ENCODE results near the gene MYZAP. TPM values are rescaled to one million over a fixed set of nuclear protein-coding genes. Genes with fewer than 3 reads are reported as not detected.

Gene MYZAP
- total RNA-seq, 1 experiment from 2014 or later = 0.63 TPM

DNA sequence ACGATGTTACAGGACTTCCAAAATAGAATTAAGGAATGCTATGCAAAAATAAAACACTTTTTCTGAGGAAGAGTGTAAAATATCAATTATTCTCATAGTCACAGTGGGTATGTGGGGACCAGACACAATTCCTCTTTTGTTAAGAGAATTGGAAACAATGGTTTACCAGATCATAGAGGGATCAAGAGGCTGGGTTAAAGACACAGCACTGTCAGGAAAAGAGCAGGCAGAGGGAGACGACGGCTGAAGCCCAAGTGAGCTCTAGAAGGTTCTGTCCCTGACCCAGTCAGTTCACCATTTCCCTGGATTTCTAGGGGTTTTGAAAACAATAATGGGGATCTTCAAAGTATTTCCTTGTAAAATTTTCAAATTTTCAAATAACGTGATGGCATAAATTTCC is 60.8 kb downstream of the MYZAP start:
- no peak overlapping the region for H2BK12ac ChIP-seq (ENCODE audit: insufficient read length, low read depth, low read length)
- H3K79me1 ChIP-seq (ENCODE audit: insufficient read depth, low read depth, low read length, poor library complexity, severe bottlenecking) = no peaks in the 10 kb centered on the region
- no peaks in the 10 kb centered on the region for H3K79me2 ChIP-seq (ENCODE audit: insufficient read depth, low read length)
- Mint-ChIP-seq H3K9me3 (no peaks in the 10 kb centered on the region), H3K4me1 (peaks cover 0 to 2% of the 10 kb centered on the region in 2 experiments; a peak in 1 of 4 replicates), H3K27ac (no peak overlapping the region), H3K27me3 (ENCODE audit: low read depth) (no peaks in the 10 kb centered on the region; the same call in 1 of the 2 replicates), H3K4me3 (no peak overlapping the region), H3K36me3 (ENCODE audit: insufficient read depth in 1 of 3, low read depth in 3 of 3) (no peaks in the 10 kb centered on the region)
- H4K5ac ChIP-seq (ENCODE audit: insufficient read length, low read depth, low read length) = no peak overlapping the region
- no peaks in the 10 kb centered on the region for H3K4me1 ChIP-seq (ENCODE audit: insufficient read depth, low read length)
- no peak overlapping the region for H3K18ac ChIP-seq (ENCODE audit: insufficient read length, low read depth, low read length)
- H2AFZ ChIP-seq (ENCODE audit: low read length) = no peak overlapping the region
- TF ChIP-seq CTCF (conservative IDR thresholded peaks at IDR 0.05) = no peak
- H3K9ac ChIP-seq (ENCODE audit: extremely low read depth, insufficient read length, low read length) = no peak overlapping the region
- no peaks in the 10 kb centered on the region for H3K23me2 ChIP-seq (ENCODE audit: insufficient read length, low read depth, low read length, poor library complexity, severe bottlenecking)
- no peak overlapping the region for H3K4ac ChIP-seq (ENCODE audit: low read depth, low read length)
- no peak overlapping the region for H3K56ac ChIP-seq (ENCODE audit: insufficient read length, low read depth, low read length)
- no peak overlapping the region for H4K8ac ChIP-seq (replicated peaks; ENCODE audit: insufficient read length, low read depth, low read length)
- H3K9me3 ChIP-seq (ENCODE audit: control insufficient read depth, low read depth, low read length) = no peaks in the 10 kb centered on the region
- no peak overlapping the region for H4K91ac ChIP-seq (ENCODE audit: insufficient read length, low read depth, low read length)
- WGBS (ENCODE audit: extremely low coverage, insufficient read length, low lambda C conversion rate) = no CpG with 5 or more reads among the region's 4 CpGs
- H2BK20ac ChIP-seq (ENCODE audit: low read depth, low read length, poor library complexity, severe bottlenecking) = no peak overlapping the region
- no peak overlapping the region for H2BK15ac ChIP-seq (ENCODE audit: low read depth, low read length)
- no peak overlapping the region for H3K14ac ChIP-seq (ENCODE audit: insufficient read depth, low read length)
- H3K27ac ChIP-seq (ENCODE audit: insufficient read length, low read depth, low read length) = no peak overlapping the region
- H4K20me1 ChIP-seq (ENCODE audit: control insufficient read depth, insufficient read depth, insufficient read length) = no peaks in the 10 kb centered on the region
- no peak for DNase-seq
- no peak overlapping the region for H2BK5ac ChIP-seq (ENCODE audit: insufficient read length, low read length)
- H2AK5ac ChIP-seq (ENCODE audit: insufficient read length, low read length) = no peak overlapping the region
- no peak overlapping the region for H2BK120ac ChIP-seq (ENCODE audit: low read depth, low read length, poor library complexity, severe bottlenecking)
- no peak overlapping the region for H3K23ac ChIP-seq (ENCODE audit: insufficient read length, low read depth, low read length)
- no peaks in the 10 kb centered on the region for H3K27me3 ChIP-seq (ENCODE audit: insufficient read depth, low read length)
- H3K4me2 ChIP-seq (ENCODE audit: insufficient read depth, insufficient read length, low read length) = no peak overlapping the region
- H3T11ph ChIP-seq (ENCODE audit: low read length) = no peak overlapping the region
